K562 (cell line): ENCODE data around the gene AGAP1. TPM values are rescaled to one million over a fixed set of nuclear protein-coding genes. Genes with fewer than 3 reads are reported as not detected.

Source experiments
- ATAC-seq: fragments of 200-7000 bp; cut with Tn5 transposase; 3 replicates; pipeline ENCODE4 v1.9.1; 2020; ENCODE audit warnings: moderate library complexity
- BruUV-seq: library from RNA; stranded (reverse); fragments of 400-500 nt; replicated peaks from 2 replicates; lab custom pipeline; 2021; lab: Mats Ljungman, UMichigan
- CTCF ChIA-PET: fragments of 300-600 bp; formaldehyde crosslinking; extraction: SDS; loops from one replicate; lab custom pipeline; 2021; ENCODE audit warnings: low intra/inter-chr PET ratio; lab: Yijun Ruan, JAX
- POLR2A ChIA-PET: fragments of 300-600, 350-650 bp; sonication (Branson Sonifier 250); formaldehyde crosslinking; extraction: SDS; loops from one replicate; lab custom pipeline; 2021; ENCODE audit warnings: antibody characterized with exemption, inconsistent platforms; lab: Yijun Ruan, JAX
- DNase-seq, 4 experiments: peaks; one replicate each; pipeline versions ENCODE4 v3.0.0 to v3.0.0-alpha.2; 2011 to 2018; ENCODE audit warnings: low spot score in 3 of 4, mixed read lengths in 3 of 4; ENCODE audit errors: extremely low read depth in 1 of 4
- FAIRE-seq: peaks from 2 replicates; lab custom pipeline; 2011; peaks lifted over from hg19 to GRCh38; lab: Jason Lieb, UNC
- H2AFZ ChIP-seq: 2 replicates; pipeline ENCODE4 v1.6.0; 2011; ENCODE audit warnings: low read depth, low read length, control low read depth, inconsistent platforms
- H3K27ac ChIP-seq: fragments of 200-600 bp; 3 replicates; pipeline ENCODE4 v1.8.0; 2011; ENCODE audit warnings: low read depth, mild to moderate bottlenecking, control low read depth, inconsistent platforms, low read length, moderate library complexity, mixed read lengths; ENCODE audit errors: extremely low read depth
- H3K27me3 ChIP-seq, 2 experiments: fragments of 300-600 bp in 1 of 2; 2 replicates in 1 of 2; 3 replicates in 1 of 2; pipeline versions ENCODE4 v1.6.0 to v1.8.0; 2011; ENCODE audit warnings: inconsistent platforms in 2 of 2, low read length in 2 of 2, mild to moderate bottlenecking in 1 of 2, mixed read lengths in 1 of 2, moderate library complexity in 1 of 2; ENCODE audit not compliant: control insufficient read depth in 2 of 2, insufficient read depth in 2 of 2
- H3K36me3 ChIP-seq: fragments of 300-600 bp; 3 replicates; pipeline ENCODE4 v1.8.0; 2011; ENCODE audit warnings: mild to moderate bottlenecking, low read length, inconsistent platforms; ENCODE audit not compliant: control insufficient read depth, insufficient read depth
- H3K4me1 ChIP-seq, 2 experiments: fragments of 200-600 bp in 1 of 2; replicated peaks in 1 of 2; 2 replicates in 1 of 2; 3 replicates in 1 of 2; pipeline versions ENCODE4 v1.5.1 to v1.8.0; 2011; ENCODE audit warnings: inconsistent platforms in 2 of 2, low read length in 2 of 2, mild to moderate bottlenecking in 1 of 2, mixed read lengths in 1 of 2, moderate library complexity in 1 of 2; ENCODE audit not compliant: control insufficient read depth in 2 of 2, insufficient read depth in 2 of 2
- H3K4me2 ChIP-seq: 2 replicates; pipeline ENCODE4 v1.6.1; 2011; ENCODE audit warnings: low read length, control low read depth, inconsistent platforms, mixed read lengths; ENCODE audit not compliant: insufficient read depth
- H3K4me3 ChIP-seq: fragments of 200-600 bp; sonication (generic), shearing (Covaris generic); 2 replicates; pipeline ENCODE4 v1.5.1; 2016; ENCODE audit warnings: control low read depth, inconsistent platforms
- H3K79me2 ChIP-seq: fragments of 200-600 bp; 3 replicates; pipeline ENCODE4 v1.8.0; 2011; ENCODE audit warnings: low read length, inconsistent platforms; ENCODE audit not compliant: control insufficient read depth, insufficient read depth
- H3K9ac ChIP-seq, 2 experiments: 2 replicates each; pipeline versions ENCODE4 v1.6.0 to v1.6.1; 2011; ENCODE audit warnings: low read depth in 2 of 2, low read length in 2 of 2, control low read depth in 1 of 2, inconsistent platforms in 1 of 2, mild to moderate bottlenecking in 1 of 2, mixed read lengths in 1 of 2; ENCODE audit not compliant: insufficient read depth in 1 of 2
- H3K9me1 ChIP-seq: one replicate; pipeline ENCODE4 v1.6.0; 2011; ENCODE audit warnings: inconsistent platforms, mild to moderate bottlenecking, low read length, moderate library complexity; ENCODE audit not compliant: control insufficient read depth, insufficient read depth
- H3K9me3 ChIP-seq: replicated peaks from 2 replicates; pipeline ENCODE4 v1.5.1; 2011; ENCODE audit warnings: low read depth, low read length, inconsistent platforms; ENCODE audit not compliant: control insufficient read depth, insufficient read depth
- H4K20me1 ChIP-seq: replicated peaks from 2 replicates; pipeline ENCODE4 v1.6.1; 2011; ENCODE audit warnings: low read length, inconsistent platforms, mixed read lengths; ENCODE audit not compliant: control insufficient read depth, insufficient read depth
- DIDO1 ChIP-seq: fragments of 450-650 bp; IDR thresholded peaks from 2 replicates; pipeline ENCODE4 v1.6.1; 2016; ENCODE audit warnings: low read depth, missing biosample characterization, missing genetic modification characterization
- E2F3 ChIP-seq: fragments of 250-450 bp; sonication (Bioruptor Pico); IDR thresholded peaks from 2 replicates; pipeline ENCODE4 v1.4.0; 2020; ENCODE audit warnings: mild to moderate bottlenecking
- MLX ChIP-seq, 2 experiments: fragments of 450-650 bp in 1 of 2; sonication (generic) in 1 of 2; formaldehyde crosslinking; conservative IDR thresholded peaks; 2 replicates each; pipeline versions ENCODE4 v1.4.0 to v1.8.1; 2020 to 2022; ENCODE audit warnings: mild to moderate bottlenecking in 1 of 2, missing genetic modification reagents in 1 of 2
- SMAD2 ChIP-seq: fragments of 150-350 bp; IDR thresholded peaks from 2 replicates; pipeline ENCODE4 v1.6.1; 2014; ENCODE audit warnings: low read depth, mild to moderate bottlenecking, low read length
- ZEB2 ChIP-seq: fragments of 450-650 bp; IDR thresholded peaks from 2 replicates; pipeline ENCODE4 v1.6.1; 2016
- WGBS: fragments of 100-300 bp; shearing (Covaris generic); methylation state at CpG from one replicate; pipeline ENCODE4 v1.1.6; 2016; ENCODE audit warnings: low coverage, mixed read lengths; ENCODE audit not compliant: insufficient coverage; ENCODE audit errors: missing lambda C conversion rate; 5-methylcytosine and 5-hydroxymethylcytosine counted together
- in situ Hi-C: fragments of 300-500 bp; cut with MboI; formaldehyde crosslinking; loops from 4 replicates; pipeline ENCODE4 v1.15.0; 2018; ENCODE audit warnings: inconsistent platforms, mixed read lengths
- intact Hi-C: fragments of 100-400 bp; cut with micrococcal nuclease; formaldehyde crosslinking; loops from 2 replicates; pipeline ENCODE4 v1.14.2; 2022
- polyA plus RNA-seq, 8 experiments: library from polyadenylated mRNA; depleted of rRNA in 4 of 8; stranded (reverse) in 5 of 8; unstranded in 3 of 8; fragments of >200 nt; fragmentation: Nextera tagmentation in 2 of 8; fragmentation: Illumina TruSeq in 1 of 8; extraction: Ambion mirVana in 2 of 8; extraction: Trizol in 1 of 8; gene quantifications; 2 replicates each; pipeline versions ENCODE4 v1.2.1 to v1.2.3, GENCODE V29; 2011 to 2014; ENCODE audit warnings: inconsistent platforms in 1 of 8, missing spikeins in 1 of 8
- total RNA-seq, 7 experiments: library from RNA; depleted of rRNA in 6 of 7; stranded (reverse); fragments of >200 nt in 6 of 7; fragmentation: Illumina TruSeq in 2 of 7; extraction: Trizol in 2 of 7; gene quantifications; 2 replicates each; pipeline versions ENCODE4 v1.2.1 to v1.2.3, GENCODE V29; 2011 to 2021; ENCODE audit warnings: low replicate concordance in 1 of 7

Gene AGAP1
- total and polyA plus RNA-seq, 9 of the 15 experiments (the other 6 are each of a cell fraction or from before 2014, with no cell fraction given) = 1.3 to 24.0 (median 10.6) TPM

- 50% methylated on average over 15 of the region's 16 CpGs for WGBS
- Histone ChIP-seq H3K79me2 (no peaks in the 10 kb centered on the region), H3K27me3 (peaks cover 0 to 4% of the 10 kb centered on the region in 2 experiments; a peak in 2 of 5 replicates), H3K9me3 (no peaks in the 10 kb centered on the region), H3K27ac (no peak overlapping the region), H4K20me1 (no peaks in the 10 kb centered on the region), H3K9ac (no peak overlapping the region)
- ATAC-seq (no peak), FAIRE-seq (no peak), DNase-seq (no peak)
- ChIA-PET CTCF (no interaction called here), POLR2A (interaction anchor here (0.6 kb wide), 1 partner anchor 9 kb away, joined by 3 read pairs; no protein-coding TSS in a partner anchor)
- no peak for TF ChIP-seq MLX (CRISPR knock-in tag; conservative IDR thresholded peaks at IDR 0.05)
- TF ChIP-seq ZEB2 = no peak
- TF ChIP-seq, all 486 proteins: peak for 0
- Histone ChIP-seq H2AFZ (no peak overlapping the region), H3K4me2 (no peak overlapping the region), H3K36me3 (no peaks in the 10 kb centered on the region), H3K4me1 (peaks cover 2 to 21% of the 10 kb centered on the region in 2 experiments; a peak in 4 of 5 replicates), H3K4me3 (no peak overlapping the region), H3K9me1 (no peaks in the 10 kb centered on the region)
- intact Hi-C loops = no loop called here
- no TSS peak for BruUV-seq
- in situ Hi-C loops = no loop called here
These were observed 677.9 kb downstream of the AGAP1 start for GRCh38 chr2:236171680-236172254.

- DNase-seq (no peak), ATAC-seq (no peak), FAIRE-seq (no peak)
- ChIA-PET CTCF (no interaction called here), POLR2A (no interaction called here)
- Histone ChIP-seq H4K20me1 (no peaks in the 10 kb centered on the region), H3K79me2 (no peaks in the 10 kb centered on the region), H3K27me3 (no peaks in the 10 kb centered on the region), H3K27ac (no peak overlapping the region), H3K9ac (no peak overlapping the region), H3K9me3 (no peaks in the 10 kb centered on the region), H3K4me2 (no peak overlapping the region), H2AFZ (no peak overlapping the region), H3K9me1 (no peaks in the 10 kb centered on the region), H3K36me3 (no peaks in the 10 kb centered on the region), H3K4me1 (peaks cover 2 to 17% of the 10 kb centered on the region in 2 experiments; a peak in 4 of 5 replicates), H3K4me3 (no peak overlapping the region)
- 49% methylated on average over 8 of the region's 46 CpGs for whole genome bisulfite sequencing
- TF ChIP-seq SMAD2 = no peak
- TF ChIP-seq DIDO1 (tag) = no peak
- no peak for TF ChIP-seq E2F3
- BruUV-seq = no TSS peak
- in situ Hi-C loops (no loop called here), intact Hi-C loops (no loop called here)
These were observed 678.6 kb downstream of the AGAP1 start for GRCh38 chr2:236172255-236173035.
